Neural cell (in vitro differentiated cells): ENCODE results near the gene MYBPC3.

Experiments
- CTCF ChIP-seq: fragments of 450-650 bp; IDR thresholded peaks from 2 replicates; pipeline ENCODE4 v1.5.1; 2014; ENCODE audit warnings: antibody characterized with exemption, mild to moderate bottlenecking, moderate library complexity; ENCODE audit not compliant: poor library complexity, severe bottlenecking
- MXI1 ChIP-seq: fragments of 450-650 bp; conservative IDR thresholded peaks from 2 replicates; pipeline ENCODE4 v1.6.1; 2014; ENCODE audit warnings: antibody characterized with exemption, mild to moderate bottlenecking; ENCODE audit not compliant: poor library complexity, severe bottlenecking

- TF ChIP-seq CTCF (no peak), MXI1 (no peak)
Measured at GRCh38 chr11:47369676-47370075, 17.2 kb upstream of the MYBPC3 start.
